HEK293 (cell line): Measurements from ENCODE around the gene EIF3L.

Source experiments
- BCL11B ChIP-seq: fragments of 450-650 bp; formaldehyde crosslinking; IDR thresholded peaks from 2 replicates; pipeline ENCODE4 v1.5.1; 2016; ENCODE audit warnings: low read depth, missing biosample characterization, missing genetic modification characterization
- GLI2 ChIP-seq: fragments of 450-650 bp; formaldehyde crosslinking; IDR thresholded peaks from 2 replicates; pipeline ENCODE4; 2017; ENCODE audit warnings: missing biosample characterization, missing genetic modification characterization, low read depth, borderline replicate concordance
- GLIS1 ChIP-seq: fragments of 450-650 bp; formaldehyde crosslinking; IDR thresholded peaks from 2 replicates; pipeline ENCODE4 v1.5.1; 2016; ENCODE audit warnings: missing biosample characterization, missing genetic modification characterization
- HOXA7 ChIP-seq: sonication (generic); formaldehyde crosslinking; IDR thresholded peaks from 2 replicates; pipeline ENCODE4 v1.8.1; 2022; ENCODE audit warnings: missing genetic modification reagents, borderline replicate concordance
- HOXC10 ChIP-seq: sonication (generic); formaldehyde crosslinking; IDR thresholded peaks from 2 replicates; pipeline ENCODE4 v1.8.1; 2023; ENCODE audit warnings: mild to moderate bottlenecking, missing genetic modification reagents
- MEIS1 ChIP-seq: sonication (generic); formaldehyde crosslinking; IDR thresholded peaks from 2 replicates; pipeline ENCODE4 v1.8.1; 2022; ENCODE audit warnings: missing genetic modification reagents, mild to moderate bottlenecking, borderline replicate concordance
- MZF1 ChIP-seq: fragments of 450-650 bp; formaldehyde crosslinking; IDR thresholded peaks from 2 replicates; pipeline ENCODE4 v1.5.1; 2017; ENCODE audit warnings: missing biosample characterization, missing genetic modification characterization, borderline replicate concordance
- SCRT2 ChIP-seq: fragments of 450-650 bp; formaldehyde crosslinking; IDR thresholded peaks from 2 replicates; pipeline ENCODE4 v1.5.1; 2016; ENCODE audit warnings: missing biosample characterization, missing genetic modification characterization
- WT1 ChIP-seq: fragments of 450-650 bp; formaldehyde crosslinking; IDR thresholded peaks from 2 replicates; pipeline ENCODE4 v1.5.1; 2016; ENCODE audit warnings: missing biosample characterization, missing genetic modification characterization
- ZBTB10 ChIP-seq: fragments of 450-650 bp; formaldehyde crosslinking; IDR thresholded peaks from 2 replicates; pipeline ENCODE4 v1.5.1; 2016; ENCODE audit warnings: missing biosample characterization, missing genetic modification characterization
- ZBTB49 ChIP-seq: fragments of 450-650 bp; formaldehyde crosslinking; IDR thresholded peaks from 2 replicates; pipeline ENCODE4 v1.5.1; 2016; ENCODE audit warnings: missing biosample characterization, missing genetic modification characterization, low read depth
- ZBTB7A ChIP-seq: fragments of 450-650 bp; formaldehyde crosslinking; IDR thresholded peaks from 2 replicates; pipeline ENCODE4 v1.5.1; 2016; ENCODE audit warnings: low read depth, missing biosample characterization, missing genetic modification characterization
- ZFHX2 ChIP-seq: fragments of 450-650 bp; formaldehyde crosslinking; conservative IDR thresholded peaks from 2 replicates; pipeline ENCODE4 v1.5.1; 2016; ENCODE audit warnings: missing biosample characterization, missing genetic modification characterization
- ZNF114 ChIP-seq: fragments of 450-650 bp; formaldehyde crosslinking; IDR thresholded peaks from 2 replicates; pipeline ENCODE4 v1.5.0; 2017; ENCODE audit warnings: missing biosample characterization, missing genetic modification characterization
- ZNF133 ChIP-seq: fragments of 450-650 bp; formaldehyde crosslinking; IDR thresholded peaks from 2 replicates; pipeline ENCODE4 v1.5.1; 2016; ENCODE audit warnings: missing biosample characterization, missing genetic modification characterization
- ZNF211 ChIP-seq: fragments of 450-650 bp; formaldehyde crosslinking; IDR thresholded peaks from 2 replicates; pipeline ENCODE4 v1.5.1; 2016; ENCODE audit warnings: low read depth, missing biosample characterization, missing genetic modification characterization
- ZNF214 ChIP-seq: fragments of 450-650 bp; formaldehyde crosslinking; IDR thresholded peaks from 2 replicates; pipeline ENCODE4 v1.5.1; 2017; ENCODE audit warnings: missing biosample characterization, mild to moderate bottlenecking, missing genetic modification characterization, borderline replicate concordance
- ZNF23 ChIP-seq: fragments of 450-650 bp; formaldehyde crosslinking; IDR thresholded peaks from 2 replicates; pipeline ENCODE4 v1.5.1; 2016; ENCODE audit warnings: missing biosample characterization, missing genetic modification characterization, borderline replicate concordance
- ZNF266 ChIP-seq: fragments of 450-650 bp; formaldehyde crosslinking; IDR thresholded peaks from 2 replicates; pipeline ENCODE4 v1.5.1; 2016; ENCODE audit warnings: missing biosample characterization, missing genetic modification characterization, low read depth
- ZNF324 ChIP-seq: fragments of 450-650 bp; formaldehyde crosslinking; IDR thresholded peaks from 2 replicates; pipeline ENCODE4 v1.5.1; 2016; ENCODE audit warnings: missing biosample characterization, missing genetic modification characterization
- ZNF354C ChIP-seq: fragments of 450-650 bp; formaldehyde crosslinking; IDR thresholded peaks from 2 replicates; pipeline ENCODE4 v1.5.1; 2016; ENCODE audit warnings: missing biosample characterization, missing genetic modification characterization, low read depth, borderline replicate concordance
- ZNF404 ChIP-seq: fragments of 450-650 bp; formaldehyde crosslinking; IDR thresholded peaks from 2 replicates; pipeline ENCODE4 v1.5.1; 2017; ENCODE audit warnings: missing biosample characterization, missing genetic modification characterization
- ZNF48 ChIP-seq: fragments of 450-650 bp; formaldehyde crosslinking; IDR thresholded peaks from 2 replicates; pipeline ENCODE4 v1.5.1; 2016; ENCODE audit warnings: missing biosample characterization, missing genetic modification characterization
- ZNF529 ChIP-seq: fragments of 450-650 bp; formaldehyde crosslinking; IDR thresholded peaks from 2 replicates; pipeline ENCODE4 v1.5.1; 2017; ENCODE audit warnings: missing genetic modification characterization, missing biosample characterization; ENCODE audit not compliant: insufficient replicate concordance
- ZNF621 ChIP-seq: fragments of 450-650 bp; formaldehyde crosslinking; IDR thresholded peaks from 2 replicates; pipeline ENCODE4 v1.5.1; 2017; ENCODE audit warnings: missing biosample characterization, missing genetic modification characterization
- ZNF623 ChIP-seq: fragments of 450-650 bp; formaldehyde crosslinking; IDR thresholded peaks from 2 replicates; pipeline ENCODE4 v1.5.1; 2016; ENCODE audit warnings: missing biosample characterization, missing genetic modification characterization
- ZNF629 ChIP-seq: fragments of 450-650 bp; formaldehyde crosslinking; IDR thresholded peaks from 2 replicates; pipeline ENCODE4 v1.5.1; 2017; ENCODE audit warnings: missing biosample characterization, missing genetic modification characterization
- ZNF777 ChIP-seq: fragments of 450-650 bp; formaldehyde crosslinking; IDR thresholded peaks from 2 replicates; pipeline ENCODE4 v1.5.1; 2017; ENCODE audit warnings: missing biosample characterization, missing genetic modification characterization, borderline replicate concordance
- ZSCAN23 ChIP-seq: fragments of 450-650 bp; formaldehyde crosslinking; IDR thresholded peaks from 2 replicates; pipeline ENCODE4 v1.5.1; 2016; ENCODE audit warnings: missing biosample characterization, missing genetic modification characterization
- ZSCAN30 ChIP-seq: fragments of 450-650 bp; IDR thresholded peaks from 2 replicates; pipeline ENCODE4 v1.5.1; 2018; ENCODE audit warnings: missing biosample characterization, mild to moderate bottlenecking, missing genetic modification characterization, moderate library complexity
- TF ChIP-seq, protein P1 (sequence below): fragments of 450-650 bp; formaldehyde crosslinking; IDR thresholded peaks from 2 replicates; pipeline ENCODE4 v1.5.1; 2017; ENCODE audit warnings: missing biosample characterization, mild to moderate bottlenecking, missing genetic modification characterization, moderate library complexity
- TF ChIP-seq, protein P2 (sequence below): fragments of 450-650 bp; formaldehyde crosslinking; IDR thresholded peaks from 2 replicates; pipeline ENCODE4 v1.5.1; 2016; ENCODE audit warnings: missing biosample characterization, missing genetic modification characterization

Gene EIF3L

DNA sequence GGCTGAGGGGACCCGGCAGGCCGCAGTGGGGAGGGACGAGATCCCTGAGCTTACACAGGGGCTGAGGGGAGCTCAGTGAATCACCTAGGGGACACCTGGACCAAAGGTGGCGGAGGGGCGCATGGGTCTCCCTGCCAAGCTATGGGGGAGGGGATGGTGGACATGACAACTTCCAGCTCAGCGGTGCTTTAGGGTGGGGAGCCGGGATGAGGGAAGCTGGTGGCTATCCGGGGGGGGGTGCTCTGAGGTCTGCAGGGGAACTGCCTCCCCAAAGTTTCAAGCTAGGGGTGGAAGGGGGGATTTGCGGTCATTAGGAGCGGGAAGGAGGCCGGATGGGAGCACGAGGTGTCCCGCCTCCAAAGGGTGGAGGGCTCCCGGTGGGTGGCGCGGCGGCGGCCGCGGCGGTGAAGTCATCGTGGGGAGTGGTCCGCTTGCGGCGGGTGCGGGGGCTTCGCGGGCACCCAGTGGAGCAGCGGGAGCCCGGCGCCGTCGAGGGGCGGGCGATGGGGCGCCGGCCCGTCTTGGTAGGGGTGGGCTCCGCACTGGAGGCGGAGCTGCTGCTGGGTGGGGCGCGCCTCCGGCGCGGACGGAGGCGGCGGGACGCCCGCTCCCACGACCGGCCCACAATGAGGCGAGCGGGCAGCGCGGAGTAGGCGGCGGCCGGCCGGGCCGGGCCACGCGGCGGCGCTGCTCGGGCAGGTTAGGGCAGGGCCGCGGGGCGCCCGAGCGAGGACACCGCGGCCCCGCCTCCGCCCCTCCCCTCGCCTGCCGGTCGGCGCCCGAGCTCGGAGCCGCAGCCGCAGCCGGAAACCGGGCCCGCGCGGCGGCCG lies 56.5 kb downstream of the EIF3L start, which contains the start of gene MICALL1 (continued):
- TF ChIP-seq ZBTB10 (tag by site-specific recombination) (peak; percentile 61; the same call in 1 of the 2 replicates), ZBTB49 (no peak), ZNF623 (tag by site-specific recombination) (no peak), ZNF529 (tag by site-specific recombination) (no peak), ZFHX2 (peak; percentile 94), ZNF621 (tag by site-specific recombination) (no peak), ZNF404 (no peak), MEIS1 (CRISPR knock-in tag) (no peak), SCRT2 (tag by site-specific recombination) (no peak), ZNF266 (no peak), ZSCAN30 (tag by site-specific recombination) (no peak), HOXC10 (CRISPR knock-in tag) (no peak), ZNF23 (tag by site-specific recombination) (no peak), BCL11B (peak; percentile 54; the same call in 1 of the 2 replicates), ZNF133 (tag by site-specific recombination) (no peak), ZNF324 (tag by site-specific recombination) (no peak; the same call in 1 of the 2 replicates), MZF1 (tag by site-specific recombination) (peak; percentile 64; the same call in 1 of the 2 replicates), ZNF48 (tag by site-specific recombination) (no peak), WT1 (tag by site-specific recombination) (no peak; the same call in 1 of the 2 replicates), ZNF777 (tag by site-specific recombination) (0 out of 2 replicates have a peak, but pooled peaks have one; percentile 13), ZSCAN23 (tag by site-specific recombination) (no peak), GLIS1 (tag by site-specific recombination) (peak; percentile 90), ZNF354C (tag by site-specific recombination) (no peak), HOXA7 (CRISPR knock-in tag) (no peak), ZBTB7A (peak; percentile 72; the same call in 1 of the 2 replicates), ZNF214 (tag by site-specific recombination) (no peak), GLI2 (no peak), ZNF629 (tag by site-specific recombination) (no peak), ZNF211 (tag by site-specific recombination) (no peak), ZNF114 (tag by site-specific recombination) (no peak)
- TF ChIP-seq, protein P1, sequence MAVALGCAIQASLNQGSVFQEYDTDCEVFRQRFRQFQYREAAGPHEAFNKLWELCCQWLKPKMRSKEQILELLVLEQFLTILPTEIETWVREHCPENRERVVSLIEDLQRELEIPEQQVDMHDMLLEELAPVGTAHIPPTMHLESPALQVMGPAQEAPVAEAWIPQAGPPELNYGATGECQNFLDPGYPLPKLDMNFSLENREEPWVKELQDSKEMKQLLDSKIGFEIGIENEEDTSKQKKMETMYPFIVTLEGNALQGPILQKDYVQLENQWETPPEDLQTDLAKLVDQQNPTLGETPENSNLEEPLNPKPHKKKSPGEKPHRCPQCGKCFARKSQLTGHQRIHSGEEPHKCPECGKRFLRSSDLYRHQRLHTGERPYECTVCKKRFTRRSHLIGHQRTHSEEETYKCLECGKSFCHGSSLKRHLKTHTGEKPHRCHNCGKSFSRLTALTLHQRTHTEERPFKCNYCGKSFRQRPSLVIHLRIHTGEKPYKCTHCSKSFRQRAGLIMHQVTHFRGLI, result no peak
- TF ChIP-seq, protein P2, sequence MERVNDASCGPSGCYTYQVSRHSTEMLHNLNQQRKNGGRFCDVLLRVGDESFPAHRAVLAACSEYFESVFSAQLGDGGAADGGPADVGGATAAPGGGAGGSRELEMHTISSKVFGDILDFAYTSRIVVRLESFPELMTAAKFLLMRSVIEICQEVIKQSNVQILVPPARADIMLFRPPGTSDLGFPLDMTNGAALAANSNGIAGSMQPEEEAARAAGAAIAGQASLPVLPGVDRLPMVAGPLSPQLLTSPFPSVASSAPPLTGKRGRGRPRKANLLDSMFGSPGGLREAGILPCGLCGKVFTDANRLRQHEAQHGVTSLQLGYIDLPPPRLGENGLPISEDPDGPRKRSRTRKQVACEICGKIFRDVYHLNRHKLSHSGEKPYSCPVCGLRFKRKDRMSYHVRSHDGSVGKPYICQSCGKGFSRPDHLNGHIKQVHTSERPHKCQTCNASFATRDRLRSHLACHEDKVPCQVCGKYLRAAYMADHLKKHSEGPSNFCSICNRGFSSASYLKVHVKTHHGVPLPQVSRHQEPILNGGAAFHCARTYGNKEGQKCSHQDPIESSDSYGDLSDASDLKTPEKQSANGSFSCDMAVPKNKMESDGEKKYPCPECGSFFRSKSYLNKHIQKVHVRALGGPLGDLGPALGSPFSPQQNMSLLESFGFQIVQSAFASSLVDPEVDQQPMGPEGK (tag by site-specific recombination), result peak; percentile 91
